SK-N-SH (cell line): ENCODE measurements around the gene ATRN. TPM values are rescaled to one million over a fixed set of nuclear protein-coding genes. Genes with fewer than 3 reads are reported as not detected.

Experiments used
- CTCF ChIA-PET: fragments of 300-600, 350-600 bp; formaldehyde crosslinking; extraction: SDS; loops from one replicate; lab custom pipeline; 2021; lab: Yijun Ruan, JAX
- POLR2A ChIA-PET: fragments of 350-600 bp; sonication (Branson Sonifier 250); formaldehyde crosslinking; extraction: SDS; loops from one replicate; lab custom pipeline; 2020; ENCODE audit warnings: antibody characterized with exemption, inconsistent platforms; lab: Yijun Ruan, JAX
- DNase-seq: peaks from one replicate; pipeline ENCODE4 v3.0.0; 2012
- H2AFZ ChIP-seq: fragments of 200-600 bp; sonication (generic); 2 replicates; pipeline ENCODE4 v1.8.1; 2016; ENCODE audit warnings: antibody characterized with exemption, mild to moderate bottlenecking, low read depth
- H3F3A ChIP-seq: fragments of 200-600 bp; sonication (generic); replicated peaks from 2 replicates; pipeline ENCODE3; 2016; ENCODE audit warnings: antibody characterized with exemption, mild to moderate bottlenecking; ENCODE audit not compliant: insufficient read depth
- H3K27ac ChIP-seq, 2 experiments: fragments of 200-500 bp in 1 of 2; fragments of 200-600 bp in 1 of 2; sonication (Bioruptor generic) in 1 of 2; sonication (generic), shearing (Covaris generic) in 1 of 2; 2 replicates each; pipeline versions ENCODE4 v1.5.1 to v1.6.1; 2014 to 2016; ENCODE audit warnings: low read depth in 2 of 2, inconsistent platforms in 1 of 2, low read length in 1 of 2, mild to moderate bottlenecking in 1 of 2, mixed read lengths in 1 of 2
- H3K27me3 ChIP-seq: fragments of 200-600 bp; sonication (generic), shearing (Covaris generic); 2 replicates; pipeline ENCODE4 v1.6.1; 2016; ENCODE audit warnings: mixed run types; ENCODE audit not compliant: insufficient read depth
- H3K36me3 ChIP-seq, 2 experiments: fragments of 200-500 bp in 1 of 2; fragments of 200-600 bp in 1 of 2; sonication (Bioruptor generic) in 1 of 2; sonication (generic) in 1 of 2; replicated peaks in 1 of 2; 2 replicates each; pipeline versions ENCODE3 to v1.5.1; 2014 to 2016; ENCODE audit warnings: low read length in 1 of 2, mild to moderate bottlenecking in 1 of 2; ENCODE audit not compliant: insufficient read depth in 2 of 2, control insufficient read depth in 1 of 2
- H3K4me1 ChIP-seq, 2 experiments: fragments of 200-500 bp in 1 of 2; fragments of 200-600 bp in 1 of 2; sonication (Bioruptor generic) in 1 of 2; sonication (generic), shearing (Covaris generic) in 1 of 2; 2 replicates each; pipeline versions ENCODE4 v1.5.1 to v1.6.1; 2014 to 2016; ENCODE audit warnings: low read depth in 1 of 2, low read length in 1 of 2, mixed run types in 1 of 2; ENCODE audit not compliant: insufficient read depth in 2 of 2, control insufficient read depth in 1 of 2
- H3K4me2 ChIP-seq: fragments of 200-600 bp; sonication (generic), shearing (Covaris generic); 2 replicates; pipeline ENCODE4 v1.6.1; 2017; ENCODE audit warnings: mixed run types
- H3K4me3 ChIP-seq, 2 experiments: fragments of 200-500 bp in 1 of 2; fragments of 200-600 bp in 1 of 2; sonication (Bioruptor generic) in 1 of 2; sonication (generic), shearing (Covaris generic) in 1 of 2; 2 replicates each; pipeline versions ENCODE4 v1.5.1 to v1.8.1; 2014 to 2016; ENCODE audit warnings: low read depth in 2 of 2, inconsistent platforms in 1 of 2, low read length in 1 of 2, mild to moderate bottlenecking in 1 of 2, mixed read lengths in 1 of 2, moderate library complexity in 1 of 2
- H3K79me2 ChIP-seq: fragments of 200-600 bp; sonication (generic); 2 replicates; pipeline ENCODE4 v1.8.1; 2017; ENCODE audit warnings: mild to moderate bottlenecking; ENCODE audit not compliant: insufficient read depth
- H3K9ac ChIP-seq: fragments of 200-600 bp; sonication (generic); 2 replicates; pipeline ENCODE4 v1.6.1; 2017; ENCODE audit warnings: mixed run types
- H3K9me2 ChIP-seq: fragments of 200-600 bp; sonication (generic); 2 replicates; pipeline ENCODE4 v1.6.1; 2017; ENCODE audit warnings: mixed run types
- H3K9me3 ChIP-seq: fragments of 200-600 bp; sonication (generic); 2 replicates; pipeline ENCODE4 v1.6.1; 2017; ENCODE audit warnings: mixed run types, mild to moderate bottlenecking, moderate library complexity
- H4K20me1 ChIP-seq: fragments of 200-600 bp; sonication (generic); 2 replicates; pipeline ENCODE4 v1.6.1; 2017; ENCODE audit warnings: mild to moderate bottlenecking, mixed run types; ENCODE audit not compliant: insufficient read depth
- FOSL2 ChIP-seq: IDR thresholded peaks from 2 replicates; pipeline ENCODE4 v1.4.0; 2012; ENCODE audit warnings: low read depth, mild to moderate bottlenecking, moderate library complexity, borderline replicate concordance
- FOXJ3 ChIP-seq: sonication (generic); formaldehyde crosslinking; IDR thresholded peaks from 2 replicates; pipeline ENCODE4 v1.5.1; 2020; ENCODE audit warnings: mild to moderate bottlenecking, missing genetic modification reagents
- MEF2A ChIP-seq: IDR thresholded peaks from 2 replicates; pipeline ENCODE4 v1.4.0; 2012; ENCODE audit warnings: low read depth, borderline replicate concordance
- NRF1 ChIP-seq: IDR thresholded peaks from 2 replicates; pipeline ENCODE4 v1.6.1; 2012; ENCODE audit warnings: low read depth, mild to moderate bottlenecking, low read length
- PBX3 ChIP-seq: IDR thresholded peaks from 2 replicates; pipeline ENCODE4; 2012
- RAD21 ChIP-seq: IDR thresholded peaks from 2 replicates; pipeline ENCODE4 v1.6.1; 2012; ENCODE audit warnings: mild to moderate bottlenecking, low read length
- REST ChIP-seq: IDR thresholded peaks from 2 replicates; pipeline ENCODE4 v1.6.1; 2012; ENCODE audit warnings: mild to moderate bottlenecking, low read depth, low read length, moderate library complexity
- RFX5 ChIP-seq: IDR thresholded peaks from 2 replicates; pipeline ENCODE4 v1.6.1; 2012; ENCODE audit warnings: mild to moderate bottlenecking, improper control_type of control experiment, low read length
- RXRA ChIP-seq: IDR thresholded peaks from 2 replicates; pipeline ENCODE4 v1.4.0; 2012; ENCODE audit warnings: low read depth, mild to moderate bottlenecking, borderline replicate concordance
- TCF12 ChIP-seq: IDR thresholded peaks from 2 replicates; pipeline ENCODE4 v1.4.0; 2012
- USF2 ChIP-seq: fragments of 150-350 bp; IDR thresholded peaks from 2 replicates; pipeline ENCODE4 v1.6.1; 2017; ENCODE audit warnings: antibody characterized with exemption, low read length, low read depth, borderline replicate concordance
- WGBS: methylation state at CpG from one replicate; pipeline ENCODE4 v1.1.6; 2017; ENCODE audit warnings: low lambda C conversion rate; 5-methylcytosine and 5-hydroxymethylcytosine counted together
- polyA plus RNA-seq, 3 experiments: library from polyadenylated mRNA; depleted of rRNA; stranded (reverse); fragments of >200 nt; gene quantifications; 2 replicates each; pipeline ENCODE4 v1.2.3, GENCODE V29; 2012

ATRN gene
- polyA plus RNA-seq, 1 of the 3 experiments (the other 2 are of a cell fraction): 33.8 TPM

- H3K27ac ChIP-seq: no peak overlapping the region
- H3K4me3 ChIP-seq: no peak overlapping the region
- H3K79me2 ChIP-seq: no peaks in the 10 kb centered on the region
- H4K20me1 ChIP-seq: no peaks in the 10 kb centered on the region
- H3K9ac ChIP-seq: no peak overlapping the region
- no peak overlapping the region for H2AFZ ChIP-seq
- H3K4me2 ChIP-seq: no peak overlapping the region
- no peaks in the 10 kb centered on the region for H3F3A ChIP-seq
- ChIA-PET CTCF (interaction anchor here (1.2 to 5.3 kb wide), 5 partner anchors 9 to 38 kb away, joined by 3 to 49 read pairs (median 9); no protein-coding TSS in a partner anchor), POLR2A (no interaction called here)
- WGBS: 75% methylated on average over 7 of the region's 7 CpGs
- DNase-seq: no peak
- H3K27me3 ChIP-seq: no peaks in the 10 kb centered on the region
- H3K4me1 ChIP-seq: no peaks in the 10 kb centered on the region
- H3K9me2 ChIP-seq: no peaks in the 10 kb centered on the region
- H3K36me3 ChIP-seq: no peaks in the 10 kb centered on the region
- H3K9me3 ChIP-seq: no peaks in the 10 kb centered on the region
- TF ChIP-seq USF2 (no peak), FOSL2 (no peak)
These were observed 215.6 kb downstream of the ATRN start for GRCh38 chr20:3686421-3686820.

DNA sequence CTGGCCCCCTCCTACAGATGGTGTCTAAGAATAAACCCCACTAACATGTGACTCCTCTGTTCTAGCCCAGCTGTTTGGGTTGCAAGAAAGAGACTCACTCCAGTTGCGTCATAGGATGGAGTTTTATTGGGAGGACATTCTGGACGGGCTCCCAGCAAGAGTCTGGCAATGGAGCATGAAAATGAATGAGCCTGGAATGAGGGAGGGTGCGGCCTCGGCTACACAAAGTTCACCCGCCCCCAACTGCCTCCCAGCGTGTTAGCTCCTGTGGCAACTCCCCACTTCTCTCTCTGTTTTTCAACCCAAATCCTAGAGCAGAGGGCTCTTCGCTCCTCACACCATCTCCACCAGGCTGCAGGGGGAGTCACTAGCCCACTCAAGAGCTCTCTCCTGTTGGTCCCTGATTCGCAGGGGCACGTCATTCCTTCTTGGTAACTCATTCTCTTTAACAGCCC, 216.1 kb downstream of the ATRN start:
- H3K27me3 ChIP-seq: no peaks in the 10 kb centered on the region
- DNase-seq: no peak
- CTCF ChIA-PET: interaction anchor here (0.8 to 5.3 kb wide), 5 partner anchors 10 to 399 kb away, joined by 3 to 49 read pairs (median 4); no protein-coding TSS in a partner anchor
- no peaks in the 10 kb centered on the region for H3K9me2 ChIP-seq
- H2AFZ ChIP-seq: no peak overlapping the region
- no peaks in the 10 kb centered on the region for H3K79me2 ChIP-seq
- H3K9me3 ChIP-seq: no peaks in the 10 kb centered on the region
- no peak overlapping the region for H3K4me2 ChIP-seq
- H3K36me3 ChIP-seq: no peaks in the 10 kb centered on the region
- H3F3A ChIP-seq: no peaks in the 10 kb centered on the region
- POLR2A ChIA-PET: no interaction called here
- H3K4me3 ChIP-seq: no peak overlapping the region
- H3K9ac ChIP-seq: no peak overlapping the region
- no peak overlapping the region for H3K27ac ChIP-seq
- TF ChIP-seq FOXJ3 (CRISPR knock-in tag) (no peak), RAD21 (no peak), USF2 (no peak), TCF12 (no peak), NRF1 (no peak), RXRA (no peak), REST (no peak), RFX5 (no peak), PBX3 (no peak), MEF2A (no peak)
- no peaks in the 10 kb centered on the region for H3K4me1 ChIP-seq
- H4K20me1 ChIP-seq: no peaks in the 10 kb centered on the region
- WGBS: 74% methylated on average over 9 of the region's 9 CpGs
